A549 (cell line): ENCODE results near the gene TUBGCP2. TPM values are rescaled to one million over a fixed set of nuclear protein-coding genes. Genes with fewer than 3 reads are reported as not detected.

ENCODE experiments used
- ATAC-seq, 2 experiments: fragments of 200-7000 bp in 1 of 2; fragments of >200 bp in 1 of 2; cut with Nextera tagmentation in 1 of 2; cut with Tn5 transposase in 1 of 2; 3 replicates each; pipeline versions ENCODE4 v1.8.0 to v1.9.1; 2018 to 2020; ENCODE audit warnings: mild to moderate bottlenecking in 1 of 2, moderate library complexity in 1 of 2
- CTCF ChIA-PET: fragments of 300-600 bp; sonication (Branson Sonifier 250); formaldehyde crosslinking; extraction: SDS; loops from one replicate; lab custom pipeline; 2021; ENCODE audit warnings: antibody characterized with exemption, inconsistent platforms; lab: Yijun Ruan, JAX
- POLR2A ChIA-PET: fragments of 350-600 bp; formaldehyde crosslinking; extraction: SDS; loops from one replicate; lab custom pipeline; 2021; ENCODE audit warnings: antibody characterized with exemption, inconsistent platforms; lab: Yijun Ruan, JAX
- DNase-seq, 2 experiments: peaks; one replicate each; pipeline versions ENCODE4 v3.0.0 to v3.0.0-alpha.2; 2011 to 2016; ENCODE audit warnings: low read depth in 1 of 2, low spot score in 1 of 2
- FAIRE-seq: peaks from 2 replicates; lab custom pipeline; 2011; peaks lifted over from hg19 to GRCh38; lab: Jason Lieb, UNC
- H3K27ac ChIP-seq, 2 experiments: fragments of >200 bp; sonication (Bioruptor Twin); formaldehyde crosslinking; 3 replicates each; pipeline ENCODE4 v1.5.1; 2016 to 2017
- H3K4me1 ChIP-seq: fragments of >200 bp; sonication (Bioruptor Twin); formaldehyde crosslinking; 3 replicates; pipeline ENCODE4 v1.6.1; 2016
- H3K4me2 ChIP-seq: fragments of >200 bp; sonication (Bioruptor Twin); formaldehyde crosslinking; 3 replicates; pipeline ENCODE4 v1.6.1; 2016
- H3K4me3 ChIP-seq: fragments of >200 bp; sonication (Bioruptor Twin); formaldehyde crosslinking; 3 replicates; pipeline ENCODE4 v1.5.1; 2016
- H3K9me3 ChIP-seq: fragments of >200 bp; sonication (Bioruptor Twin); formaldehyde crosslinking; 3 replicates; pipeline ENCODE4 v1.6.1; 2016
- BCL3 ChIP-seq: fragments of >200 bp; sonication (Bioruptor Twin); formaldehyde crosslinking; IDR thresholded peaks from 3 replicates; pipeline ENCODE4 v1.6.1; 2016
- CHD4 ChIP-seq: fragments of 200-600 bp; sonication (generic); IDR thresholded peaks from 2 replicates; pipeline ENCODE4 v1.6.1; 2016; ENCODE audit warnings: antibody characterized with exemption, mild to moderate bottlenecking, borderline replicate concordance
- E2F6 ChIP-seq: IDR thresholded peaks from 2 replicates; pipeline ENCODE4 v1.6.1; 2012; ENCODE audit warnings: low read depth, borderline replicate concordance
- EP300 ChIP-seq, 2 experiments: fragments of >200 bp; sonication (Bioruptor Twin); formaldehyde crosslinking; IDR thresholded peaks; 2 replicates in 1 of 2; 3 replicates in 1 of 2; pipeline ENCODE4 v1.6.1; 2016 to 2017
- ESRRA ChIP-seq: fragments of 150-350 bp; IDR thresholded peaks from 2 replicates; pipeline ENCODE4 v1.6.1; 2014; ENCODE audit warnings: mild to moderate bottlenecking, low read length, borderline replicate concordance
- FOSB ChIP-seq: fragments of 250-450 bp; sonication (Bioruptor Pico); IDR thresholded peaks from 2 replicates; pipeline ENCODE4 v1.5.0; 2020; ENCODE audit warnings: mild to moderate bottlenecking, moderate library complexity
- HDAC2 ChIP-seq: fragments of 200-600 bp; sonication (generic); IDR thresholded peaks from 2 replicates; pipeline ENCODE4 v1.6.1; 2016
- HES2 ChIP-seq: fragments of >200 bp; sonication (Bioruptor Twin); formaldehyde crosslinking; IDR thresholded peaks from 2 replicates; pipeline ENCODE4 v1.6.1; 2016
- HOXB5 ChIP-seq: fragments of 250-450 bp; sonication (Bioruptor Pico); IDR thresholded peaks from 2 replicates; pipeline ENCODE4 v1.5.0; 2020; ENCODE audit warnings: mild to moderate bottlenecking, moderate library complexity
- JUNB ChIP-seq: fragments of >200 bp; sonication (Bioruptor Twin); formaldehyde crosslinking; IDR thresholded peaks from 2 replicates; pipeline ENCODE4 v1.6.1; 2016
- MAFK ChIP-seq: fragments of 450-650 bp; IDR thresholded peaks from 2 replicates; pipeline ENCODE4 v1.6.1; 2014; ENCODE audit not compliant: partially characterized antibody
- MYC ChIP-seq: IDR thresholded peaks from 2 replicates; pipeline ENCODE4 v1.6.1; 2012; ENCODE audit warnings: mild to moderate bottlenecking, inconsistent platforms, low read length, improper control_type of control experiment, borderline replicate concordance
- PHF8 ChIP-seq: fragments of 200-600 bp; sonication (generic); IDR thresholded peaks from 2 replicates; pipeline ENCODE4 v1.6.1; 2016; ENCODE audit warnings: low read depth, mild to moderate bottlenecking, antibody characterized with exemption, moderate library complexity, borderline replicate concordance
- POLR2AphosphoS2 ChIP-seq: conservative IDR thresholded peaks from 2 replicates; pipeline ENCODE4 v1.6.1; 2012; ENCODE audit warnings: low read length, improper control_type of control experiment, inconsistent platforms
- RARB ChIP-seq: fragments of 250-450 bp; sonication (Bioruptor Pico); IDR thresholded peaks from 2 replicates; pipeline ENCODE4 v1.8.0; 2021; ENCODE audit warnings: mild to moderate bottlenecking, moderate library complexity
- RCOR1 ChIP-seq: fragments of 150-350 bp; IDR thresholded peaks from 2 replicates; pipeline ENCODE4 v1.6.1; 2014; ENCODE audit warnings: antibody characterized with exemption, low read length, low read depth
- SREBF2 ChIP-seq: fragments of 450-650 bp; IDR thresholded peaks from 2 replicates; pipeline ENCODE4 v1.6.1; 2014; ENCODE audit warnings: mild to moderate bottlenecking, moderate library complexity
- TFCP2L1 ChIP-seq: fragments of 250-450 bp; sonication (Bioruptor Pico); IDR thresholded peaks from 2 replicates; pipeline ENCODE4 v1.5.0; 2021; ENCODE audit warnings: mild to moderate bottlenecking
- ZC3H11A ChIP-seq: fragments of 450-650 bp; IDR thresholded peaks from 2 replicates; pipeline ENCODE4 v1.6.1; 2014; ENCODE audit warnings: antibody characterized with exemption, mild to moderate bottlenecking
- ZNF302 ChIP-seq: fragments of 250-450 bp; sonication (Bioruptor Pico); IDR thresholded peaks from 2 replicates; pipeline ENCODE4 v1.9.0; 2021; ENCODE audit warnings: inconsistent platforms, mild to moderate bottlenecking, moderate library complexity
- ZSCAN20 ChIP-seq: fragments of 250-450 bp; sonication (Bioruptor Pico); IDR thresholded peaks from 2 replicates; pipeline ENCODE4 v1.8.0; 2022; ENCODE audit warnings: mild to moderate bottlenecking, moderate library complexity
- WGBS: methylation state at CpG from one replicate; pipeline ENCODE4 v1.1.6; 2017; ENCODE audit errors: missing lambda C conversion rate; 5-methylcytosine and 5-hydroxymethylcytosine counted together
- polyA plus RNA-seq, 4 experiments: library from polyadenylated mRNA; depleted of rRNA in 3 of 4; stranded (reverse); fragments of >200 nt; fragmentation: RNase III in 1 of 4; extraction: RNeasy Plus Mini Kit Qiagen cat#74134 plus additional on column Dnase treatment in 1 of 4; gene quantifications; 2 replicates in 3 of 4; 3 replicates in 1 of 4; pipeline ENCODE4 v1.2.3, GENCODE V29; 2011 to 2017
- TF ChIP-seq, protein P1 (sequence below): fragments of 200-600 bp; sonication (generic); IDR thresholded peaks from 2 replicates; pipeline ENCODE4 v1.6.1; 2016; ENCODE audit warnings: antibody characterized with exemption, mild to moderate bottlenecking, moderate library complexity
- TF ChIP-seq, protein P2 (sequence below): fragments of 150-350 bp; IDR thresholded peaks from 2 replicates; pipeline ENCODE4 v1.6.1; 2014; ENCODE audit warnings: low read depth, mild to moderate bottlenecking, low read length
- TF ChIP-seq, protein P3 (sequence below): fragments of 450-650 bp; IDR thresholded peaks from 2 replicates; pipeline ENCODE4 v1.6.1; 2014; ENCODE audit warnings: antibody characterized with exemption

Gene TUBGCP2
- polyA plus RNA-seq, 2 of the 4 experiments (the other 2 are of a cell fraction): 33.6 to 44.5 TPM

GRCh38 chr10:133249094-133249780 is 59.4 kb downstream of the TUBGCP2 start:
- FAIRE-seq: no peak
- CTCF ChIA-PET: no interaction called here
- Histone ChIP-seq H3K4me3 (no peak overlapping the region), H3K4me1 (peaks cover 8% of the 10 kb centered on the region), H3K9me3 (no peaks in the 10 kb centered on the region), H3K4me2 (no peak overlapping the region), H3K27ac (no peak overlapping the region)
- ATAC-seq: peak; percentile 12 to 20; a peak in 1 of 6 replicates
- TF ChIP-seq JUNB: no peak
- TF ChIP-seq HDAC2: no peak
- no peak for TF ChIP-seq RCOR1
- no peak for TF ChIP-seq ZC3H11A
- TF ChIP-seq, protein P1, sequence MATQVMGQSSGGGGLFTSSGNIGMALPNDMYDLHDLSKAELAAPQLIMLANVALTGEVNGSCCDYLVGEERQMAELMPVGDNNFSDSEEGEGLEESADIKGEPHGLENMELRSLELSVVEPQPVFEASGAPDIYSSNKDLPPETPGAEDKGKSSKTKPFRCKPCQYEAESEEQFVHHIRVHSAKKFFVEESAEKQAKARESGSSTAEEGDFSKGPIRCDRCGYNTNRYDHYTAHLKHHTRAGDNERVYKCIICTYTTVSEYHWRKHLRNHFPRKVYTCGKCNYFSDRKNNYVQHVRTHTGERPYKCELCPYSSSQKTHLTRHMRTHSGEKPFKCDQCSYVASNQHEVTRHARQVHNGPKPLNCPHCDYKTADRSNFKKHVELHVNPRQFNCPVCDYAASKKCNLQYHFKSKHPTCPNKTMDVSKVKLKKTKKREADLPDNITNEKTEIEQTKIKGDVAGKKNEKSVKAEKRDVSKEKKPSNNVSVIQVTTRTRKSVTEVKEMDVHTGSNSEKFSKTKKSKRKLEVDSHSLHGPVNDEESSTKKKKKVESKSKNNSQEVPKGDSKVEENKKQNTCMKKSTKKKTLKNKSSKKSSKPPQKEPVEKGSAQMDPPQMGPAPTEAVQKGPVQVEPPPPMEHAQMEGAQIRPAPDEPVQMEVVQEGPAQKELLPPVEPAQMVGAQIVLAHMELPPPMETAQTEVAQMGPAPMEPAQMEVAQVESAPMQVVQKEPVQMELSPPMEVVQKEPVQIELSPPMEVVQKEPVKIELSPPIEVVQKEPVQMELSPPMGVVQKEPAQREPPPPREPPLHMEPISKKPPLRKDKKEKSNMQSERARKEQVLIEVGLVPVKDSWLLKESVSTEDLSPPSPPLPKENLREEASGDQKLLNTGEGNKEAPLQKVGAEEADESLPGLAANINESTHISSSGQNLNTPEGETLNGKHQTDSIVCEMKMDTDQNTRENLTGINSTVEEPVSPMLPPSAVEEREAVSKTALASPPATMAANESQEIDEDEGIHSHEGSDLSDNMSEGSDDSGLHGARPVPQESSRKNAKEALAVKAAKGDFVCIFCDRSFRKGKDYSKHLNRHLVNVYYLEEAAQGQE: no peak
- TF ChIP-seq, protein P2, sequence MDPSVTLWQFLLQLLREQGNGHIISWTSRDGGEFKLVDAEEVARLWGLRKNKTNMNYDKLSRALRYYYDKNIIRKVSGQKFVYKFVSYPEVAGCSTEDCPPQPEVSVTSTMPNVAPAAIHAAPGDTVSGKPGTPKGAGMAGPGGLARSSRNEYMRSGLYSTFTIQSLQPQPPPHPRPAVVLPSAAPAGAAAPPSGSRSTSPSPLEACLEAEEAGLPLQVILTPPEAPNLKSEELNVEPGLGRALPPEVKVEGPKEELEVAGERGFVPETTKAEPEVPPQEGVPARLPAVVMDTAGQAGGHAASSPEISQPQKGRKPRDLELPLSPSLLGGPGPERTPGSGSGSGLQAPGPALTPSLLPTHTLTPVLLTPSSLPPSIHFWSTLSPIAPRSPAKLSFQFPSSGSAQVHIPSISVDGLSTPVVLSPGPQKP: no peak
- TF ChIP-seq ZNF302: no peak
- TF ChIP-seq MAFK: no peak
- WGBS: 64% methylated on average over 6 of the region's 21 CpGs
- no peak for DNase-seq
- POLR2A ChIA-PET: interaction anchor here (0.6 kb wide), 1 partner anchor 99 kb away, joined by 3 read pairs; no protein-coding TSS in a partner anchor

- TF ChIP-seq, protein P2: no peak
- TF ChIP-seq CHD4 (no peak), ZNF302 (no peak), FOSB (CRISPR knock-in tag) (no peak), HOXB5 (CRISPR knock-in tag) (no peak), SREBF2 (no peak), ZSCAN20 (CRISPR knock-in tag) (no peak), MAFK (no peak), ESRRA (no peak), PHF8 (no peak), TFCP2L1 (CRISPR knock-in tag) (no peak), RARB (CRISPR knock-in tag) (no peak), BCL3 (no peak), MYC (no peak), POLR2AphosphoS2 (no peak), HES2 (no peak), EP300 (IDR thresholded peaks at IDR 0.05) (no peak), E2F6 (no peak)
- TF ChIP-seq, protein P3, sequence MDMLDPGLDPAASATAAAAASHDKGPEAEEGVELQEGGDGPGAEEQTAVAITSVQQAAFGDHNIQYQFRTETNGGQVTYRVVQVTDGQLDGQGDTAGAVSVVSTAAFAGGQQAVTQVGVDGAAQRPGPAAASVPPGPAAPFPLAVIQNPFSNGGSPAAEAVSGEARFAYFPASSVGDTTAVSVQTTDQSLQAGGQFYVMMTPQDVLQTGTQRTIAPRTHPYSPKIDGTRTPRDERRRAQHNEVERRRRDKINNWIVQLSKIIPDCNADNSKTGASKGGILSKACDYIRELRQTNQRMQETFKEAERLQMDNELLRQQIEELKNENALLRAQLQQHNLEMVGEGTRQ: no peak
- 0 out of 6 replicates have a peak, but pooled peaks of 1 of the 2 experiments have one; percentile 4 for ATAC-seq
- no peak overlapping the region for H3K4me3 ChIP-seq
- CTCF ChIA-PET: interaction anchor here (1.0 kb wide), 1 partner anchor 105 kb away, joined by 5 read pairs; no protein-coding TSS in a partner anchor
- H3K4me1 ChIP-seq: peaks cover 8% of the 10 kb centered on the region
- POLR2A ChIA-PET: no interaction called here
- DNase-seq: no peak
- H3K9me3 ChIP-seq: no peaks in the 10 kb centered on the region
- FAIRE-seq: no peak
- H3K4me2 ChIP-seq: no peak overlapping the region
- H3K27ac ChIP-seq: no peak overlapping the region
- WGBS: 90% methylated on average over 7 of the region's 12 CpGs
These were observed 60.3 kb downstream of the TUBGCP2 start for GRCh38 chr10:133248334-133248715.
